HG03175 (cell line): ENCODE data around the gene HOXA3.

Source experiments
- ATAC-seq: cut with Tn5 transposase; IDR thresholded peaks from one replicate; pipeline ENCODE4 v1.9.1; 2021; ENCODE audit warnings: mild to moderate bottlenecking, moderate library complexity; ENCODE audit not compliant: unreplicated experiment

HOXA3 gene

GRCh38 chr7:27106181-27106900 lies 46.0 kb downstream of the HOXA3 start:
- no peak for ATAC-seq

- ATAC-seq, result no peak
These were observed 46.9 kb downstream of the HOXA3 start for GRCh38 chr7:27105301-27106031.

GRCh38 chr7:27104341-27105058 lies 47.9 kb downstream of the HOXA3 start:
- ATAC-seq, result no peak

GRCh38 chr7:27103489-27104226 lies 48.7 kb downstream of the HOXA3 start:
- ATAC-seq, result no peak

- no peak for ATAC-seq
These were observed 49.6 kb downstream of the HOXA3 start, which contains the start of gene HOXA2 for GRCh38 chr7:27102581-27103442. Gene HOXA2 (minus strand): TSS chr7:27102683. CDS start chr7:27102500, 183 bp downstream.

DNA sequence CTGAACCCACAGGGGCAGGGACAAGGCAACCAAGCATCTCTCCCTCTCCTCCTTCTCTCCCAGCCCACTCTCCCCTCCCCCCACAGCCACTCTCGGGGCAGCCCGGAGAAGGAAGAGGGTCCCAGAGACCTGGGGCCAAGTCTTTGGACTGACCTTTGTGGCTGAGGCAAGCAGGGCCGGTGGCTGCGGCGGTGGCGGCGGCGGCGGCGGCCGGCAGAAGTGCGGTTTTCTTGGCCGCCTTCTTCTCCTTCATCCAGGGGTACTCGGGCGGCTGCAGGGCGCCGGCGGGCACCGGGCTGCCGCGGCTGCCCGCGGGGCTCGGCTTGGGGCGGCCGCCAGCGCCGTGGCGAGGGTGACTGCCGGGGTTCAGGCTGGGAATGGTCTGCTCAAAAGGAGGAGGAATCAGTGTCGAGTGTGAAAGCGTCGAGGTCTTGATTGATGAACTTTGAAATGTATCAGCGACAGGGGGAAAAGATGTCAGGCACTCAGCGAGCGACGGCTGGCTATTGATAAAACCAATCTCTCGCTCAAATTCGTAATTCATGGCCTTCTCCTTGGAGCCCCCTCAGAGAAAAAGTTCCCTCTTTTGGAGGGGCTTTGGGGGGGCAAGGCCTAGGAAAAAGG lies 50.3 kb downstream of the HOXA3 start:
- ATAC-seq, result no peak

GRCh38 chr7:27101171-27101956 lies 51.0 kb downstream of the HOXA3 start:
- no peak for ATAC-seq

- no peak for ATAC-seq
These were observed 51.7 kb downstream of the HOXA3 start for GRCh38 chr7:27100694-27101170.

- ATAC-seq, result no peak
These were observed 52.7 kb downstream of the HOXA3 start for GRCh38 chr7:27099453-27100370.

- no peak for ATAC-seq
These were observed 53.6 kb downstream of the HOXA3 start for GRCh38 chr7:27098578-27099451.

DNA sequence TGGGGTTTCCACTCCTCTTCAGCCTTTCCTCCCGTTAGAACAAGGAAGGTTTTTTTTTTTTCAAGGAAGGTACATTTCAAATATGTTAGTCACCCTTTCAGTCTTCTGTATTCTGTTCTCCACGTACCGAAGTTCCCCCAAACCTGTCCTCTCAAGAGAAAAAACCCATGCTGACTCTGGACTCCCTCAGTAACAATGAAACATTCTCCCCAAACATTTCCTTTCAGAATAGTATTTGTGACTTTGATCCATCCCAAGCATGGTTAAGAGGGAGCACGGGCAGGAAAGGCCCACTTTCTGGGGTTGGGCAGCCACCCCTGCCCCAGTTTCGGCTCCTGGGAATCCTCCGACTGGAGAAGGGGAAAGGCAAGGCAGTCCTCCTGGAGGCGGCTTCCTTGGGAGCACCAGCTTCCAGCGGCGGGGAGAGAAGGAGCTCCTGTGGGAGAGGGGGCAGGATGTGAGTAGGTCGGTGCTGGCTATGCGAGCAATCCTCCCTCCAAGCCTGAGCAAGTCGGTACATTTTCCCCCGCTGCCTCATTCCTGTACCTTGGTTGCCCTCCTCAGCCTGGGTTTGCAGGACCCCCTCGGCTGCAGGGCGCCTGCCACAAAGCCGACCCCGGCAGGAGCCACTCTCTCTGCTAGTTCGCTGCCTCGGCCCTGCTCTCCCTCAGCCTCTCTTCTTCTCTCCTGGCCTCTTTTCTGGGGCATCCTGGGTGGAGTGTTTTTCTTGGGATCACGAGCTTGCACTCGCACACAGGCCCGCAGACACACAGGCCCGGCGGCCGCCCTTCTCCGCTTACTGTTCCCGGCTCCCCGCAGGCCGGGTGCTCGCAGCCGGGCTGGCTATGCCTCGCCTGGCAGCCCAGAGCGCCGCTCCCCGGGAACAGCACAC lies 54.5 kb downstream of the HOXA3 start:
- no peak for ATAC-seq

GRCh38 chr7:27096768-27097514 lies 55.4 kb downstream of the HOXA3 start:
- no peak for ATAC-seq

GRCh38 chr7:27095897-27096767 lies 56.3 kb downstream of the HOXA3 start, which contains the start of gene HOXA1:
Gene HOXA1 (minus strand): TSS chr7:27096000. CDS start chr7:27095912, 88 bp downstream.
- peak; percentile 88 for ATAC-seq
